ENCODE results near the gene NNT. TPM values are rescaled to one million over a fixed set of nuclear protein-coding genes. Genes with fewer than 3 reads are reported as not detected.
"Not testable (repeated sequence)": the region's sequence is repeated elsewhere in the genome, so short reads cannot be mapped to it uniquely, and the experiment has no call there.

The NNT gene
- total and polyA plus RNA-seq, 11 donors, result 53.8 to 631 (median 362) TPM

DNA sequence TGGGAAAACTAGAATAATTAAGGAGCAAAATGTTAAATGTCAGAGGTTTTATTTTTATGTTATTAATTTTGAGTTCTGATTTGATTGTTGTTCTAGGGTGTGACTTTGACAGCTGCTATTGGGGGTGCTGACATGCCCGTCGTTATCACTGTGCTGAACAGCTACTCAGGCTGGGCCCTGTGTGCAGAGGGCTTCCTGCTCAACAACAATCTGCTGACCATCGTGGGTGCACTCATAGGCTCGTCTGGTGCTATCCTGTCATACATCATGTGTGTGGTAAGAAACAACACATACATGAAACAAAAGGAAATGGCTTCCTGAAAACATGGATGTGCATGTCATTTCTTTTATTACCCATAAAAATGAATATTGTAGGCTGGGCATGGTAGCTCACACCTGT, 56.1 kb downstream of the NNT start:
- no peak for DNase-seq
- Histone ChIP-seq H3K4me1 (peaks cover 0 to 3% (median 0%) of the 10 kb centered on the region in 12 donors), H3K4me3 (no peak overlapping the region), H3K36me3 (peaks cover 0 to 92% (median 82%) of the 10 kb centered on the region in 9 donors), H3K27me3 (no peaks in the 10 kb centered on the region), H3K27ac (no peak overlapping the region), H3K9me3 (no peaks in the 10 kb centered on the region)
- intact Hi-C loops (cut with DNase I), result loop anchor here in 1 of 10 donors (5.0 kb wide), 1 partner anchor 1153 kb away; no protein-coding TSS in a partner anchor
- ATAC-seq, result peak in 2 of 4 donors; percentile 45 to 50
- TF ChIP-seq, protein P1, sequence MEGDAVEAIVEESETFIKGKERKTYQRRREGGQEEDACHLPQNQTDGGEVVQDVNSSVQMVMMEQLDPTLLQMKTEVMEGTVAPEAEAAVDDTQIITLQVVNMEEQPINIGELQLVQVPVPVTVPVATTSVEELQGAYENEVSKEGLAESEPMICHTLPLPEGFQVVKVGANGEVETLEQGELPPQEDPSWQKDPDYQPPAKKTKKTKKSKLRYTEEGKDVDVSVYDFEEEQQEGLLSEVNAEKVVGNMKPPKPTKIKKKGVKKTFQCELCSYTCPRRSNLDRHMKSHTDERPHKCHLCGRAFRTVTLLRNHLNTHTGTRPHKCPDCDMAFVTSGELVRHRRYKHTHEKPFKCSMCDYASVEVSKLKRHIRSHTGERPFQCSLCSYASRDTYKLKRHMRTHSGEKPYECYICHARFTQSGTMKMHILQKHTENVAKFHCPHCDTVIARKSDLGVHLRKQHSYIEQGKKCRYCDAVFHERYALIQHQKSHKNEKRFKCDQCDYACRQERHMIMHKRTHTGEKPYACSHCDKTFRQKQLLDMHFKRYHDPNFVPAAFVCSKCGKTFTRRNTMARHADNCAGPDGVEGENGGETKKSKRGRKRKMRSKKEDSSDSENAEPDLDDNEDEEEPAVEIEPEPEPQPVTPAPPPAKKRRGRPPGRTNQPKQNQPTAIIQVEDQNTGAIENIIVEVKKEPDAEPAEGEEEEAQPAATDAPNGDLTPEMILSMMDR (IDR thresholded peaks at IDR 0.05), result no peak
- TF ChIP-seq POLR2A (IDR thresholded peaks at IDR 0.05), result no peak
- WGBS, 4 donors, result 46 to 57% (median 51%) methylated on average over 4 of the region's 4 CpGs

DNA sequence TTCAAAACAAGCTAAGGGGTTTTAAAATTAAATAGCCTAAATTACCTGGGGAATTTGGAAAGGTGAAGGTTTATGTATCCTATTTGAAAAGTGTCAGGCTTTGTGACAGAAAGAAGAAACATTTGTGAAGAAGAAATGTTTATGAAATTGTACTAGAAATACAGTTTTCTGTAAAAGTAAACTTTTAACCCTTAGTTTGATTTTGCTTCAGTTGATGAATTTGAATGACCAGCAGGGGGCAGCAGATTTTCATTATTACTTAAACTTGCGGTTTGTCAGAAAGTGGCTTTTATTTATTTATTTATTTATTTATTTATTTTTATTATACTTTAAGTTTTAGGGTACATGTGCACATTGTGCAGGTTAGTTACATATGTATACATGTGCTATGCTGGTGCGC, 58.1 kb downstream of the NNT start:
- DNase-seq, result no peak
- ATAC-seq, result no peak

DNA sequence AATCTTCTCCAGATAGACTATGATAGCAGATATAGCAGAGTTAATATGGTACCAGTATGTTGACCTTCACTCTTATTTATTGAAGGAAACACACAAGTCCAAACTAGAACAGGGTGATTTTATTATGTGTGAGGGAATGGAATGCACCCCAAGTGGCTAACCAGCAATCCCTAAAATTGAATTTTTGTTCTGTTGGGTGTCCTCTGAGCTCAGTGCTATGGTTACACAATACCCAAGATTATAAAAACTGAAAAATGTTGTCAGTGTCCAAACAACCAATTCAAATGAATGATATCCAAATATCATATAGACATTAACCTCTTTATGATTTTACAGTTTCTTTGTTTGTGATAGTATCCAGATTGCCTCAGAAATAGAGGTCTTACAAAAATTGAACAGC, 60.9 kb downstream of the NNT start:
- Histone ChIP-seq H3K27me3 (no peaks in the 10 kb centered on the region), H3K9me3 (no peaks in the 10 kb centered on the region), H3K4me3 (no peak overlapping the region), H3K4me1 (peaks cover 0 to 12% (median 2%) of the 10 kb centered on the region in 12 donors), H3K36me3 (peaks cover 0 to 55% (median 38%) of the 10 kb centered on the region in 9 donors), H3K27ac (peak overlapping the region in 1 of 12 donors; percentile 8)
- intact Hi-C loops (cut with DNase I), result loop anchor here in 2 of 10 donors (5.0 to 10.0 kb wide), 3 partner anchors 161 to 1111 kb away; no protein-coding TSS in a partner anchor
- DNase-seq, result no peak
- no peak for TF ChIP-seq POLR2A (IDR thresholded peaks at IDR 0.05)
- TF ChIP-seq, protein P1 (IDR thresholded peaks at IDR 0.05), result no peak
- no peak for ATAC-seq

More for the DNA sequence above, 58.1 kb downstream of the NNT start:
- intact Hi-C loops (cut with DNase I), result loop anchor here in 2 of 10 donors (5.0 to 10.0 kb wide), 3 partner anchors 164 to 1114 kb away; no protein-coding TSS in a partner anchor
- Histone ChIP-seq H3K4me3 (no peak overlapping the region), H3K27me3 (no peaks in the 10 kb centered on the region), H3K36me3 (peaks cover 0 to 79% (median 64%) of the 10 kb centered on the region in 9 donors), H3K9me3 (no peaks in the 10 kb centered on the region), H3K4me1 (peaks cover 0 to 12% (median 2%) of the 10 kb centered on the region in 12 donors), H3K27ac (no peak overlapping the region)
- 58 to 81% (median 69%) methylated on average over 1 to 2 of the region's 2 CpGs for WGBS, 4 donors
- TF ChIP-seq, protein P1 (IDR thresholded peaks at IDR 0.05), result peak; percentile 36 to 58 (median 48)
- no peak for TF ChIP-seq POLR2A (IDR thresholded peaks at IDR 0.05)

DNA sequence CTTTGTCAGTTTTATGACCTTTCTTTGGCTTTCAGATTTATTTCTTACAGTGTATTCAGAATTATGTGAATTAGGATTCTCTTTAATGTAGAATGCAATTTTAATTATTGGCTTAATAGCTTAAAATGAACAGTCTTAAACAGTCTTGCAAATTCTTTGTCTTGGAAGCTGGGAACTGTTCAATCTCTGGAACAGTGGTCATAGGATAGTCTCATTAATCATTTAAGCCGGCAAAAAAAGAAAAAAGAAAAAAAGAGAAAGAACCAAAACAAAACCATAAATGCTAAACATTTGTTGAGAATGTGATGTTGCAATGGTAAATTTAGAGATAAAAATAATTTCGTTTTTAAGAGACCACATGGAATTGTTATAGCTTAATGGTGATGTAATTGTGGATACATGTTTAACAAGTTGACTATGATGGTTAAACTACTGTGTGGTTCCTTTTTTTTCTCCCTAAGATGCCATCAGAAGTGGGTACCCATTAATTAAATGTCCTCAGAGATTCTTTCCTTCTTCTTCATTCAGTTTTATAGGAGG, 61.6 kb downstream of the NNT start:
- WGBS, 4 donors, result 55 to 78% (median 68%) methylated on average over 2 of the region's 2 CpGs
- peak overlapping the region in 1 of 12 donors; percentile 52 for H3K27ac ChIP-seq

DNA sequence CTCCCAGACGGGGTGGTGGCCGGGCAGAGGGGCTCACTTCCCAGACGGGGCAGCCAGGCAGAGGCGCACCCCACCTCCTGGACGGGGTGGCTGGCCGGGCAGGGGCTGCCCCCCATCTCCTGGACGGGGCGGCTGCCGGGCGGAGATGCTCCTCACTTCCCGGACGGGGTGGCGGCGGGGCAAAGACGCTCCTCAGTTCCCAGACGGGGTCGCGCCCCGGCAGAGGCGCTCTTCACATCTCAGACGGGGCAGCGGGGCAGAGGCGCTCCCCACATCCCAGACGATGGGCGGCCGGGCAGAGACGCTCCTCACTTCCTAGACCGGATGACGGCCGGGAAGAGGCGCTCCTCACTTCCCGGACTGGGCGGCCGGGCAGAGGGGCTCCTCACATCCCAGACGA, 62.8 kb downstream of the NNT start:
- not testable (repeated sequence) for H3K4me3 ChIP-seq, H3K27me3 ChIP-seq, ATAC-seq, H3K27ac ChIP-seq, H3K9me3 ChIP-seq
- H3K36me3 ChIP-seq, result peaks cover 0 to 36% (median 20%) of the 10 kb centered on the region in 9 donors
- DNase-seq, result peak in 1 of 5 donors; percentile 54
- peaks cover 0 to 12% (median 2%) of the 10 kb centered on the region in 12 donors for H3K4me1 ChIP-seq
- WGBS, 4 donors, result 91 to 100% (median 97%) methylated on average over 2 to 35 of the region's 35 CpGs
- intact Hi-C loops (cut with DNase I), result loop anchor here in 2 of 10 donors (10.0 kb wide), 2 partner anchors 159 to 1109 kb away; no protein-coding TSS in a partner anchor

More for the DNA sequence above, 61.6 kb downstream of the NNT start:
- Histone ChIP-seq H3K36me3 (peaks cover 0 to 48% (median 32%) of the 10 kb centered on the region in 9 donors), H3K27me3 (no peaks in the 10 kb centered on the region), H3K4me1 (peaks cover 0 to 12% (median 2%) of the 10 kb centered on the region in 12 donors), H3K4me3 (no peak overlapping the region), H3K9me3 (no peaks in the 10 kb centered on the region)
- DNase-seq (no peak), ATAC-seq (no peak)
- TF ChIP-seq, protein P1 (IDR thresholded peaks at IDR 0.05), result no peak
- TF ChIP-seq POLR2A (IDR thresholded peaks at IDR 0.05), result no peak
- intact Hi-C loops (cut with DNase I), result loop anchor here in 2 of 10 donors (5.0 to 10.0 kb wide), 3 partner anchors 160 to 1110 kb away; no protein-coding TSS in a partner anchor

DNA sequence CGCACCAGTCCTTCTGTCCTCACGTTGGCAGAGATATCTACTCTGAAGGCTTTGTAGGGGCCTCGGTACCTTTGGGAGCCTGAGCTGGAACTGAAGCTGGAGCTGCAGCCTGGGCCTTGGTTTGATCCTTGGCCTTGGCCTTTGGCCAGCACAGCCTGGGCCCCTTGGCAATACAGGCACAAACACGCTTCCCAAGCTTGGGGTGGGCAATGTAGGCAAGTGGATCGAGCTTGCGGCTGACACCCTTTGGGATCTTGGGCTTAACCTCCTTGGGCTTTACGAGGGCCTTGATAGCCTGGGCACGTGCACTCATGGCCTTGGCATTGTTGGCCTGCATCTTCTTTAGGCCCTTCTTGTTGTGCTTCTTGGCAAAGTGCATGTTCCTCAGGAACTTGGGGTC, 63.7 kb downstream of the NNT start:
- 91 to 97% (median 97%) methylated on average over 8 of the region's 8 CpGs; no CpG with 5 or more reads in 1 of the 4 donors for WGBS, 4 donors
- H3K27ac ChIP-seq, H3K4me3 ChIP-seq, DNase-seq, ATAC-seq, H3K27me3 ChIP-seq, H3K9me3 ChIP-seq: not testable (repeated sequence)
- H3K36me3 ChIP-seq, result peaks cover 0 to 32% (median 16%) of the 10 kb centered on the region in 9 donors
- H3K4me1 ChIP-seq, result peaks cover 0 to 12% (median 2%) of the 10 kb centered on the region in 12 donors
- intact Hi-C loops (cut with DNase I), result loop anchor here in 2 of 10 donors (10.0 kb wide), 2 partner anchors 158 to 1108 kb away; no protein-coding TSS in a partner anchor

All from heart left ventricle (tissue), 16 donors.